CD4-positive, alpha-beta memory T cell (primary cell): Measurements from ENCODE around the gene PDE4D. TPM values are rescaled to one million over a fixed set of nuclear protein-coding genes. Genes with fewer than 3 reads are reported as not detected.

Experiments used
- CTCF ChIA-PET: fragments of 350-600 bp; sonication (Branson Sonifier 250); formaldehyde crosslinking; loops from one replicate; lab custom pipeline; 2021; ENCODE audit warnings: inconsistent platforms; ENCODE audit not compliant: partially characterized antibody; lab: Charles Lee
- POLR2A ChIA-PET: fragments of 350-600 bp; sonication (Branson Sonifier 250); formaldehyde crosslinking; loops from one replicate; lab custom pipeline; 2021; ENCODE audit not compliant: partially characterized antibody; lab: Charles Lee
- DNase-seq, 5 donors: peaks; one replicate each; pipeline versions ENCODE4 v3.0.0 to v3.0.0-alpha.2; 2020 to 2022; ENCODE audit warnings: mixed read lengths in 1 of 5
- H3K27ac ChIP-seq: one replicate; pipeline ENCODE4 v1.7.0; 2013; ENCODE audit warnings: low read depth, low read length
- H3K27me3 ChIP-seq: 2 replicates; pipeline ENCODE4 v1.7.0; 2013; ENCODE audit warnings: mild to moderate bottlenecking, low read length, moderate library complexity; ENCODE audit not compliant: insufficient read depth
- H3K36me3 ChIP-seq: 2 replicates; pipeline ENCODE4 v1.7.0; 2013; ENCODE audit warnings: mild to moderate bottlenecking, low read length, moderate library complexity; ENCODE audit not compliant: insufficient read depth
- H3K4me1 ChIP-seq: 2 replicates; pipeline ENCODE4 v1.7.0; 2013; ENCODE audit warnings: mild to moderate bottlenecking, low read length, moderate library complexity; ENCODE audit not compliant: insufficient read depth
- H3K4me3 ChIP-seq, 2 donors: one replicate each; pipeline ENCODE4 v1.7.0; 2013; ENCODE audit warnings: low read length in 2 of 2, mild to moderate bottlenecking in 1 of 2
- H3K9me3 ChIP-seq, 2 donors: one replicate each; pipeline ENCODE4 v1.7.0; 2013; ENCODE audit warnings: low read length in 2 of 2, control low read depth in 1 of 2; ENCODE audit not compliant: control insufficient read depth in 1 of 2
- H3K27ac Mint-ChIP-seq, 7 donors: one replicate each; pipeline ENCODE4 v1.8.0; 2020 to 2021; ENCODE audit warnings: mixed read lengths in 7 of 7, mild to moderate bottlenecking in 6 of 7, inconsistent platforms in 3 of 7, moderate library complexity in 3 of 7
- H3K27me3 Mint-ChIP-seq, 2 donors: one replicate each; pipeline ENCODE4 v1.8.0; 2020 to 2021; ENCODE audit warnings: mixed read lengths in 2 of 2
- H3K36me3 Mint-ChIP-seq, 2 donors: one replicate each; pipeline ENCODE4 v1.8.0; 2020 to 2021; ENCODE audit warnings: mixed read lengths in 2 of 2, inconsistent platforms in 1 of 2, mild to moderate bottlenecking in 1 of 2
- H3K4me1 Mint-ChIP-seq, 4 donors: one replicate each; pipeline ENCODE4 v1.8.0; 2020 to 2021; ENCODE audit warnings: mixed read lengths in 4 of 4, mild to moderate bottlenecking in 1 of 4
- H3K4me3 Mint-ChIP-seq, 8 donors: one replicate each; pipeline ENCODE4 v1.8.0; 2020 to 2021; ENCODE audit warnings: mixed read lengths in 8 of 8, mild to moderate bottlenecking in 7 of 8, moderate library complexity in 6 of 8, inconsistent platforms in 3 of 8
- H3K9me3 Mint-ChIP-seq, 8 donors: one replicate each; pipeline ENCODE4 v1.8.0; 2020 to 2021; ENCODE audit warnings: mixed read lengths in 8 of 8, mild to moderate bottlenecking in 5 of 8, inconsistent platforms in 3 of 8, moderate library complexity in 1 of 8
- intact Hi-C: fragments of 100-400 bp; cut with micrococcal nuclease; formaldehyde crosslinking; loops from one replicate; pipeline ENCODE4 v1.15.1; 2023
- polyA plus RNA-seq, 2 donors: library from polyadenylated mRNA; unstranded; fragments of 300-500 nt; fragmentation: Illumina TruSeq; gene quantifications; one replicate each; pipeline ENCODE4 v1.2.3, GENCODE V29; 2021
- total RNA-seq, 2 experiments: library from RNA; stranded (reverse); gene quantifications; one replicate each; pipeline ENCODE4 v1.2.3, GENCODE V29; 2021

Gene PDE4D
- total and polyA plus RNA-seq, 4 experiments from 2014 or later = 12.3 to 49.7 (median 30.3) TPM

- POLR2A ChIA-PET = no interaction called here
- no peaks in the 10 kb centered on the region for H3K9me3 ChIP-seq
- DNase-seq = no peak
- Mint-ChIP-seq H3K4me3 (peak overlapping the region in 5 of 8 donors; percentile 8 to 37 (median 33)), H3K27ac (peak overlapping the region in 4 of 7 donors; percentile 4 to 82 (median 8)), H3K27me3 (peaks cover 0 to 2% of the 10 kb centered on the region in 2 donors), H3K9me3 (peaks cover 0 to 2% (median 0%) of the 10 kb centered on the region in 8 donors), H3K36me3 (no peaks in the 10 kb centered on the region), H3K4me1 (peaks cover 13 to 20% (median 17%) of the 10 kb centered on the region in 4 donors)
- H3K4me3 ChIP-seq = no peak overlapping the region
- no peak overlapping the region for H3K27ac ChIP-seq
- CTCF ChIA-PET = interaction anchor here (1.2 to 1.7 kb wide), 2 partner anchors 54 to 59 kb away, joined by 3 to 4 read pairs; no protein-coding TSS in a partner anchor
- intact Hi-C loops = no loop called here
- no peaks in the 10 kb centered on the region for H3K36me3 ChIP-seq
- no peaks in the 10 kb centered on the region for H3K27me3 ChIP-seq
- H3K4me1 ChIP-seq = peaks cover 8% of the 10 kb centered on the region
These were observed 800.2 kb downstream of the PDE4D start for GRCh38 chr5:59093329-59093728.

- Mint-ChIP-seq H3K4me3 (peak overlapping the region in 4 of 8 donors; percentile 31 to 69 (median 53)), H3K9me3 (peaks cover 0 to 1% (median 0%) of the 10 kb centered on the region in 8 donors), H3K27ac (peak overlapping the region in 6 of 7 donors; percentile 0 to 63 (median 40)), H3K27me3 (peaks cover 0 to 2% of the 10 kb centered on the region in 2 donors), H3K4me1 (peaks cover 13 to 20% (median 17%) of the 10 kb centered on the region in 4 donors), H3K36me3 (no peaks in the 10 kb centered on the region)
- peaks cover 7% of the 10 kb centered on the region for H3K4me1 ChIP-seq
- no peaks in the 10 kb centered on the region for H3K36me3 ChIP-seq
- no peak overlapping the region for H3K4me3 ChIP-seq
- H3K9me3 ChIP-seq = no peaks in the 10 kb centered on the region
- no peaks in the 10 kb centered on the region for H3K27me3 ChIP-seq
- ChIA-PET CTCF (interaction anchor here (1.2 to 1.7 kb wide), 2 partner anchors 54 to 58 kb away, joined by 3 to 4 read pairs; no protein-coding TSS in a partner anchor), POLR2A (no interaction called here)
- no peak for DNase-seq
- H3K27ac ChIP-seq = no peak overlapping the region
- intact Hi-C loops = no loop called here
These were observed 800.8 kb downstream of the PDE4D start for GRCh38 chr5:59092758-59093157.

- Mint-ChIP-seq H3K4me1 (peaks cover 12 to 20% (median 15%) of the 10 kb centered on the region in 4 donors), H3K27me3 (peaks cover 0 to 2% of the 10 kb centered on the region in 2 donors), H3K36me3 (no peaks in the 10 kb centered on the region), H3K27ac (no peak overlapping the region), H3K9me3 (no peaks in the 10 kb centered on the region), H3K4me3 (no peak overlapping the region)
- no peak for DNase-seq
- Histone ChIP-seq H3K27me3 (no peaks in the 10 kb centered on the region), H3K4me3 (no peak overlapping the region), H3K27ac (no peak overlapping the region), H3K36me3 (no peaks in the 10 kb centered on the region), H3K4me1 (peaks cover 7% of the 10 kb centered on the region), H3K9me3 (no peaks in the 10 kb centered on the region)
- CTCF ChIA-PET = interaction anchor here (1.2 kb wide), 1 partner anchor 53 kb away, joined by 3 read pairs; no protein-coding TSS in a partner anchor
- intact Hi-C loops = no loop called here
- POLR2A ChIA-PET = no interaction called here
These were observed 801.6 kb downstream of the PDE4D start for GRCh38 chr5:59091965-59092364.

GRCh38 chr5:59090323-59090722 lies 803.2 kb downstream of the PDE4D start:
- Histone ChIP-seq H3K4me3 (no peak overlapping the region), H3K36me3 (no peaks in the 10 kb centered on the region), H3K27me3 (no peaks in the 10 kb centered on the region), H3K9me3 (no peaks in the 10 kb centered on the region), H3K4me1 (peaks cover 7% of the 10 kb centered on the region), H3K27ac (no peak overlapping the region)
- intact Hi-C loops = no loop called here
- no peaks in the 10 kb centered on the region for H3K9me3 Mint-ChIP-seq
- H3K27ac Mint-ChIP-seq = no peak overlapping the region
- H3K36me3 Mint-ChIP-seq = no peaks in the 10 kb centered on the region
- CTCF ChIA-PET = no interaction called here
- peaks cover 10 to 17% (median 15%) of the 10 kb centered on the region in 4 donors for H3K4me1 Mint-ChIP-seq
- H3K27me3 Mint-ChIP-seq = peaks cover 0 to 2% of the 10 kb centered on the region in 2 donors
- H3K4me3 Mint-ChIP-seq = no peak overlapping the region
- POLR2A ChIA-PET = interaction anchor here (0.9 kb wide), 1 partner anchor 10 kb away, joined by 3 read pairs; no protein-coding TSS in a partner anchor
- no peak for DNase-seq

- Mint-ChIP-seq H3K4me3 (no peak overlapping the region), H3K4me1 (peaks cover 10 to 17% (median 15%) of the 10 kb centered on the region in 4 donors), H3K9me3 (no peaks in the 10 kb centered on the region), H3K36me3 (no peaks in the 10 kb centered on the region), H3K27ac (no peak overlapping the region), H3K27me3 (peaks cover 0 to 2% of the 10 kb centered on the region in 2 donors)
- ChIA-PET CTCF (no interaction called here), POLR2A (no interaction called here)
- Histone ChIP-seq H3K27ac (no peak overlapping the region), H3K4me1 (peaks cover 7% of the 10 kb centered on the region), H3K9me3 (no peaks in the 10 kb centered on the region), H3K4me3 (no peak overlapping the region), H3K27me3 (no peaks in the 10 kb centered on the region), H3K36me3 (no peaks in the 10 kb centered on the region)
- intact Hi-C loops = loop anchor here (10.0 kb wide), 1 partner anchor 55 kb away; no protein-coding TSS in a partner anchor
- no peak for DNase-seq
These were observed 803.8 kb downstream of the PDE4D start for GRCh38 chr5:59089767-59090166.

- intact Hi-C loops = loop anchor here (10.0 kb wide), 1 partner anchor 54 kb away; no protein-coding TSS in a partner anchor
- H3K36me3 ChIP-seq = no peaks in the 10 kb centered on the region
- no peak overlapping the region for H3K4me3 ChIP-seq
- H3K4me3 Mint-ChIP-seq = no peak overlapping the region
- no peak overlapping the region for H3K27ac Mint-ChIP-seq
- H3K27me3 ChIP-seq = no peaks in the 10 kb centered on the region
- POLR2A ChIA-PET = interaction anchor here (1.0 kb wide), 1 partner anchor 23 kb away, joined by 3 read pairs; no protein-coding TSS in a partner anchor
- H3K27me3 Mint-ChIP-seq = no peaks in the 10 kb centered on the region
- DNase-seq = no peak
- no peak overlapping the region for H3K27ac ChIP-seq
- peaks cover 8 to 11% (median 8%) of the 10 kb centered on the region in 4 donors for H3K4me1 Mint-ChIP-seq
- CTCF ChIA-PET = no interaction called here
- no peaks in the 10 kb centered on the region for H3K9me3 ChIP-seq
- H3K4me1 ChIP-seq = peaks cover 6% of the 10 kb centered on the region
- no peaks in the 10 kb centered on the region for H3K9me3 Mint-ChIP-seq
- no peaks in the 10 kb centered on the region for H3K36me3 Mint-ChIP-seq
These were observed 805.0 kb downstream of the PDE4D start for GRCh38 chr5:59088546-59088945.

GRCh38 chr5:59086024-59086423 lies 807.5 kb downstream of the PDE4D start:
- Mint-ChIP-seq H3K9me3 (no peaks in the 10 kb centered on the region), H3K27me3 (no peaks in the 10 kb centered on the region), H3K4me1 (no peaks in the 10 kb centered on the region), H3K36me3 (no peaks in the 10 kb centered on the region), H3K27ac (peak overlapping the region in 1 of 7 donors; percentile 15), H3K4me3 (no peak overlapping the region)
- H3K9me3 ChIP-seq = no peaks in the 10 kb centered on the region
- ChIA-PET CTCF (interaction anchor here (0.9 to 1.6 kb wide), 8 partner anchors 15 to 200 kb away, joined by 3 to 7 read pairs (median 4); no protein-coding TSS in a partner anchor), POLR2A (interaction anchor here (0.9 to 1.2 kb wide), 4 partner anchors 38 to 47 kb away, joined by 3 to 7 read pairs (median 4); no protein-coding TSS in a partner anchor)
- no peaks in the 10 kb centered on the region for H3K4me1 ChIP-seq
- H3K27ac ChIP-seq = no peak overlapping the region
- H3K27me3 ChIP-seq = no peaks in the 10 kb centered on the region
- DNase-seq = no peak
- intact Hi-C loops = loop anchor here (10.0 kb wide), 1 partner anchor 51 kb away; no protein-coding TSS in a partner anchor
- no peak overlapping the region for H3K4me3 ChIP-seq
- H3K36me3 ChIP-seq = no peaks in the 10 kb centered on the region
